ENCODE measurements around the gene GALE.
"Not testable (repeated sequence)": the region's sequence is repeated elsewhere in the genome, so short reads cannot be mapped to it uniquely, and the experiment has no call there.

GALE gene

GRCh38 chr1:23800400-23801337 is at the start of gene GALE:
Gene GALE (minus strand): TSS chr1:23800754. CDS start chr1:23799007, 1,747 bp downstream.
- peak; percentile 93 for DNase-seq (ENCODE audit: low read depth)

- DNase-seq (ENCODE audit: low read depth) = no peak
Observed at GRCh38 chr1:23848673-23849616, 48.4 kb upstream of the GALE start.

GRCh38 chr1:23847482-23848095 is 47.0 kb upstream of the GALE start:
- DNase-seq (ENCODE audit: low read depth) = not testable (repeated sequence)

GRCh38 chr1:23845163-23845562 is 44.6 kb upstream of the GALE start:
- no peak for DNase-seq (ENCODE audit: low read depth)

- DNase-seq (ENCODE audit: low read depth) = no peak
Observed at GRCh38 chr1:23843644-23844043, 43.1 kb upstream of the GALE start.

GRCh38 chr1:23838401-23838866 is 37.9 kb upstream of the GALE start:
- DNase-seq (ENCODE audit: low read depth) = peak; percentile 21

- DNase-seq (ENCODE audit: low read depth) = no peak
Observed at GRCh38 chr1:23837908-23838307, 37.4 kb upstream of the GALE start.

- DNase-seq (ENCODE audit: low read depth) = no peak
Observed at GRCh38 chr1:23836037-23836436, 35.5 kb upstream of the GALE start.

- DNase-seq (ENCODE audit: low read depth) = not testable (repeated sequence)
Observed at GRCh38 chr1:23834156-23834555, 33.6 kb upstream of the GALE start.

- DNase-seq (ENCODE audit: low read depth) = no peak
Observed at GRCh38 chr1:23827717-23828116, 27.2 kb upstream of the GALE start.

GRCh38 chr1:23826590-23826989 is 26.0 kb upstream of the GALE start:
- not testable (repeated sequence) for DNase-seq (ENCODE audit: low read depth)

- DNase-seq (ENCODE audit: low read depth) = no peak
Observed at GRCh38 chr1:23825762-23826522, 25.4 kb upstream of the GALE start.

GRCh38 chr1:23825076-23825761 is 24.7 kb upstream of the GALE start, which contains the start of gene HMGCL:
Gene HMGCL (minus strand): TSS chr1:23825429. CDS start chr1:23825415, 14 bp downstream.
- DNase-seq (ENCODE audit: low read depth) = peak; percentile 81

- DNase-seq (ENCODE audit: low read depth) = no peak
Observed at GRCh38 chr1:23824711-23825075, 24.1 kb upstream of the GALE start.

- no peak for DNase-seq (ENCODE audit: low read depth)
Observed at GRCh38 chr1:23823767-23824166, 23.2 kb upstream of the GALE start.

- no peak for DNase-seq (ENCODE audit: low read depth)
Observed at GRCh38 chr1:23817633-23818032, 17.1 kb upstream of the GALE start.

GRCh38 chr1:23816906-23817305 is 16.4 kb upstream of the GALE start:
- no peak for DNase-seq (ENCODE audit: low read depth)

GRCh38 chr1:23816361-23816760 is 15.8 kb upstream of the GALE start:
- no peak for DNase-seq (ENCODE audit: low read depth)

GRCh38 chr1:23814016-23814415 is 13.5 kb upstream of the GALE start:
- no peak for DNase-seq (ENCODE audit: low read depth)

GRCh38 chr1:23810818-23811540 is 10.4 kb upstream of the GALE start:
- DNase-seq (ENCODE audit: low read depth) = no peak
